Mammary epithelial cell (primary cell): ENCODE data around the gene CNKSR3.

Source experiments
- EZH2 ChIP-seq: IDR thresholded peaks from 2 replicates; pipeline ENCODE4 v1.6.1; 2012; ENCODE audit warnings: low read length, inconsistent platforms, borderline replicate concordance
- TF ChIP-seq, protein P1 (sequence below), 2 donors: IDR thresholded peaks in 1 of 2; conservative IDR thresholded peaks in 1 of 2; 2 replicates each; pipeline ENCODE4 v1.5.1; 2011 to 2012; ENCODE audit warnings: inconsistent platforms in 2 of 2, low read length in 2 of 2, mild to moderate bottlenecking in 2 of 2, control low read depth in 1 of 2, low read depth in 1 of 2; ENCODE audit not compliant: insufficient read depth in 1 of 2; ENCODE audit errors: extremely low read depth in 1 of 2

DNA sequence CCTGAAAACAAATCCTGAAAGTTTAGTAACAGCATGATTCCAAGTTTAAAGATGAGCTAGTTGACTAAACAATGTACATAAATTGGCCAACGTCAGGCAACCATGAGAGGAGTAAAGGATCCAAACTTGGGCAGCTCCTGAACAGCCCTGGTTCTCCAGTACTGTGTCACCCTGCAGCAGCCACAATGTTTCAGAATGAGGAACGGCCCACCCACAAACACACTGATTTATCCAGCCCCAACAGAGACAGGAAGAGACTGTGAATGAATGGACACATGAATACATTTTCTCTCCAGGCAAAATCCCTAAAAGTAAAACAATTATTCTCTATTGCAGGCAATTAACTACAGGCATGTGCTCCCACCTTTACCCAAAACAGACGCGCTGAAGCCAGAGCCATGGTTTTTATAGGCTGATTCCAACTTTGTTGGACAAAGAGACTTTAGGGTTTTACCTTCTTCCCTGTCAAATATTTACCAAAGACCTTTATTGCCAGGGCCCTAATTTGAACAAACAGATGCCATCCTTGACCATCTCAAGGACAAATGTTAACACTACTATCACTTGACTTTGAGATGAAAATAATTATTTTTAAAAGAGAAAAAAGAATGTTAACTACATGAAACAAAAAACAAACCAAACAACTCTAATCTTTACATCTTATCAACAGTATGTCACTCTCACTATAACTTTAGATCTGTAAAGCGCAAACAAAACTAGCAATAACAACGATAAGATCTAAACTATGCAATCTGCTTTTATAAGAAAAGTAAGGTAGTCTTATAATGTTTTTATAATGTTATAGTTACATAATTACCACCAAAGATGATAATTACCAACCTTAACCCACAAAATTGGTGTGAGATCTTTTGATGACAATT, 22.9 kb downstream of the CNKSR3 start:
- TF ChIP-seq, protein P1, sequence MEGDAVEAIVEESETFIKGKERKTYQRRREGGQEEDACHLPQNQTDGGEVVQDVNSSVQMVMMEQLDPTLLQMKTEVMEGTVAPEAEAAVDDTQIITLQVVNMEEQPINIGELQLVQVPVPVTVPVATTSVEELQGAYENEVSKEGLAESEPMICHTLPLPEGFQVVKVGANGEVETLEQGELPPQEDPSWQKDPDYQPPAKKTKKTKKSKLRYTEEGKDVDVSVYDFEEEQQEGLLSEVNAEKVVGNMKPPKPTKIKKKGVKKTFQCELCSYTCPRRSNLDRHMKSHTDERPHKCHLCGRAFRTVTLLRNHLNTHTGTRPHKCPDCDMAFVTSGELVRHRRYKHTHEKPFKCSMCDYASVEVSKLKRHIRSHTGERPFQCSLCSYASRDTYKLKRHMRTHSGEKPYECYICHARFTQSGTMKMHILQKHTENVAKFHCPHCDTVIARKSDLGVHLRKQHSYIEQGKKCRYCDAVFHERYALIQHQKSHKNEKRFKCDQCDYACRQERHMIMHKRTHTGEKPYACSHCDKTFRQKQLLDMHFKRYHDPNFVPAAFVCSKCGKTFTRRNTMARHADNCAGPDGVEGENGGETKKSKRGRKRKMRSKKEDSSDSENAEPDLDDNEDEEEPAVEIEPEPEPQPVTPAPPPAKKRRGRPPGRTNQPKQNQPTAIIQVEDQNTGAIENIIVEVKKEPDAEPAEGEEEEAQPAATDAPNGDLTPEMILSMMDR (conservative IDR thresholded peaks at IDR 0.05 in 1 of 2, IDR thresholded peaks at IDR 0.05 in 1 of 2; ENCODE audit: extremely low read depth in 1 of 2, insufficient read depth in 1 of 2, low read depth in 1 of 2, low read length in 2 of 2), result no peak
- TF ChIP-seq EZH2, result no peak
